RPMI7951 (cell line): Measurements from ENCODE around the gene KRTAP20-3. TPM values are rescaled to one million over a fixed set of nuclear protein-coding genes. Genes with fewer than 3 reads are reported as not detected.

Source experiments
- DNase-seq: peaks from one replicate; pipeline ENCODE4 v3.0.0-alpha.2; 2012; ENCODE audit warnings: low read depth
- total RNA-seq: library from RNA; depleted of rRNA; stranded (reverse); fragments of >200 nt; shearing (Covaris generic); gene quantifications from 2 replicates; pipeline ENCODE4 v1.2.3, GENCODE V29; 2014; rRNA removed

Gene KRTAP20-3
- total RNA-seq, 1 experiment from 2014 or later: not detected

GRCh38 chr21:30680586-30680985 is 37.9 kb downstream of the KRTAP20-3 start:
- peak; percentile 40 for DNase-seq

GRCh38 chr21:30684506-30684905 is 41.8 kb downstream of the KRTAP20-3 start:
- DNase-seq: no peak

- no peak for DNase-seq
These were observed 47.2 kb downstream of the KRTAP20-3 start for GRCh38 chr21:30689822-30690221.

Other genes with a start within 250 kb of the KRTAP20-3 start
- not detected in 2 replicates for gene KRTAP13-1, start 246.8 kb upstream of the KRTAP20-3 start, total RNA-seq
- gene KRTAP13-3, start 216.9 kb upstream of the KRTAP20-3 start, total RNA-seq: not detected in 2 replicates
- gene KRTAP13-4, start 212.6 kb upstream of the KRTAP20-3 start, total RNA-seq: not detected in 2 replicates
- gene KRTAP15-1, start 202.6 kb upstream of the KRTAP20-3 start, total RNA-seq: not detected in 2 replicates
- not detected in 2 replicates for gene KRTAP19-1, start 162.5 kb upstream of the KRTAP20-3 start, total RNA-seq
- not detected in 2 replicates for gene KRTAP19-2, start 155.4 kb upstream of the KRTAP20-3 start, total RNA-seq
- not detected in 2 replicates for gene KRTAP19-3, start 150.9 kb upstream of the KRTAP20-3 start, total RNA-seq
- gene KRTAP19-4, start 145.7 kb upstream of the KRTAP20-3 start, total RNA-seq: not detected in 2 replicates
- not detected in 2 replicates for gene KRTAP19-5, start 140.7 kb upstream of the KRTAP20-3 start, total RNA-seq
- gene KRTAP19-6, start 101.0 kb upstream of the KRTAP20-3 start, total RNA-seq: not detected in 2 replicates
- not detected in 2 replicates for gene KRTAP19-7, start 81.5 kb upstream of the KRTAP20-3 start, total RNA-seq
- gene KRTAP22-2, start 52.5 kb upstream of the KRTAP20-3 start, total RNA-seq: not detected in 2 replicates
- gene KRTAP6-3, start 50.4 kb upstream of the KRTAP20-3 start, total RNA-seq: not detected in 2 replicates
- gene KRTAP6-2, start 44.0 kb upstream of the KRTAP20-3 start, total RNA-seq: not detected in 2 replicates
- gene KRTAP22-1, start 41.8 kb upstream of the KRTAP20-3 start, total RNA-seq: not detected in 2 replicates
- not detected in 2 replicates for gene KRTAP6-1, start 28.9 kb upstream of the KRTAP20-3 start, total RNA-seq
- gene KRTAP20-1, start 26.4 kb upstream of the KRTAP20-3 start, total RNA-seq: not detected in 2 replicates
- not detected in 2 replicates for gene KRTAP20-4, start 22.2 kb upstream of the KRTAP20-3 start, total RNA-seq
- gene KRTAP20-2, start 7.7 kb upstream of the KRTAP20-3 start, total RNA-seq: not detected in 2 replicates
- gene KRTAP21-3, start 75.9 kb downstream of the KRTAP20-3 start, total RNA-seq: not detected in 2 replicates
- not detected in 2 replicates for gene KRTAP21-2, start 104.4 kb downstream of the KRTAP20-3 start, total RNA-seq
- not detected in 2 replicates for gene KRTAP21-1, start 112.6 kb downstream of the KRTAP20-3 start, total RNA-seq
- gene KRTAP8-1, start 170.4 kb downstream of the KRTAP20-3 start, total RNA-seq: not detected in 2 replicates
- gene KRTAP7-1, start 186.9 kb downstream of the KRTAP20-3 start, total RNA-seq: not detected in 2 replicates
- not detected in 2 replicates for gene KRTAP11-1, start 238.7 kb downstream of the KRTAP20-3 start, total RNA-seq